Heart left ventricle (tissue), 13 donors: ENCODE results near the gene CSTA.

Experiments used
- POLR2A ChIP-seq, 2 donors: fragments of 450-650 bp; IDR thresholded peaks; one replicate each; pipeline ENCODE4 v1.6.1; 2017; ENCODE audit warnings: antibody characterized with exemption in 2 of 2, mild to moderate bottlenecking in 2 of 2, moderate library complexity in 2 of 2
- TF ChIP-seq, protein P1 (sequence below), 12 donors: fragments of 200-600 bp; sonication (generic) in 4 of 12; IDR thresholded peaks; one replicate each; pipeline versions ENCODE4 v1.5.0 to v1.8.0; 2018 to 2022; ENCODE audit warnings: antibody characterized with exemption in 12 of 12, mild to moderate bottlenecking in 5 of 12
- donor health status: ischemic (EF 13 %, LVEDD 7.1; RV severe dilation, severe dysfunction).
- donor health status: DM: no; HTN: yes; CAD: no.
- donor health status: DM: no; HTN: no; CAD: no.
- donor health status: ischemic (EF 25% LVEDD 6.9; RV normal size, moderate dysfunction).
- donor health status: ischemic (EF 25% LVEDD 5.7; RV mildly dilated, moderate dysfunction).
- donor health status: ischemic (EF 35%, LVEDD 5.7; RV mildly dilated, moderate dysfunction).
- donor health status: nonischemic (EF 11% LVEDD 7.7; RV severe dilation, severe dysfunction).
- donor health status: DM: yes; HTN: yes; CAD: no.
- donor health status: PGD.
- donor health status: ischemic (EF 29% LVEDD 5.4; RV normal size, mild dysfunction).
- donor health status: nonischemic (EF 23%, LVEDD 6.1; RV moderate dilation, normal function).

DNA sequence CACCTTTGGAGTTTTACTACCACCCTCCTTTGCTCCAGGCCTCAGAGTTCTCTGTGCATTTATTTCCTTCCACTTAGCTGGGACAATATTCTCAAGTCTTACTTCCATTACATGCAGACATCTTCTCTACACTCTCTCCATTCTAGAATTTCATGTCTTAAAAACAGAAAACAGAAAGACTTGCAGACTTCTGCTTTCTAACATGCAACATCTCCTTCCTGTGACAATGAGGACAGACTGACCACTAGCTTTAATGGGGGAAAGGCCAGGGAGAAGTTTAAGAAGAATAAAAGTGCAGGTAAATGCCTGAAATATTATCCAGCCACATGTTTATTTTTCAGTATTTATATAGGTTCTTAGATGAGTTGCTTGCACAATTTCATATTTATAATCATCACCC, 17.1 kb upstream of the CSTA start:
- TF ChIP-seq, protein P1, sequence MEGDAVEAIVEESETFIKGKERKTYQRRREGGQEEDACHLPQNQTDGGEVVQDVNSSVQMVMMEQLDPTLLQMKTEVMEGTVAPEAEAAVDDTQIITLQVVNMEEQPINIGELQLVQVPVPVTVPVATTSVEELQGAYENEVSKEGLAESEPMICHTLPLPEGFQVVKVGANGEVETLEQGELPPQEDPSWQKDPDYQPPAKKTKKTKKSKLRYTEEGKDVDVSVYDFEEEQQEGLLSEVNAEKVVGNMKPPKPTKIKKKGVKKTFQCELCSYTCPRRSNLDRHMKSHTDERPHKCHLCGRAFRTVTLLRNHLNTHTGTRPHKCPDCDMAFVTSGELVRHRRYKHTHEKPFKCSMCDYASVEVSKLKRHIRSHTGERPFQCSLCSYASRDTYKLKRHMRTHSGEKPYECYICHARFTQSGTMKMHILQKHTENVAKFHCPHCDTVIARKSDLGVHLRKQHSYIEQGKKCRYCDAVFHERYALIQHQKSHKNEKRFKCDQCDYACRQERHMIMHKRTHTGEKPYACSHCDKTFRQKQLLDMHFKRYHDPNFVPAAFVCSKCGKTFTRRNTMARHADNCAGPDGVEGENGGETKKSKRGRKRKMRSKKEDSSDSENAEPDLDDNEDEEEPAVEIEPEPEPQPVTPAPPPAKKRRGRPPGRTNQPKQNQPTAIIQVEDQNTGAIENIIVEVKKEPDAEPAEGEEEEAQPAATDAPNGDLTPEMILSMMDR (IDR thresholded peaks at IDR 0.05): no peak
- no peak for TF ChIP-seq POLR2A (IDR thresholded peaks at IDR 0.05)
